HG03342 (cell line): Measurements from ENCODE around the gene CH25H.

Experiments used
- ATAC-seq: cut with Tn5 transposase; IDR thresholded peaks from one replicate; pipeline ENCODE4 v1.9.1; 2021; ENCODE audit warnings: mild to moderate bottlenecking, moderate library complexity; ENCODE audit not compliant: unreplicated experiment

The CH25H gene

DNA sequence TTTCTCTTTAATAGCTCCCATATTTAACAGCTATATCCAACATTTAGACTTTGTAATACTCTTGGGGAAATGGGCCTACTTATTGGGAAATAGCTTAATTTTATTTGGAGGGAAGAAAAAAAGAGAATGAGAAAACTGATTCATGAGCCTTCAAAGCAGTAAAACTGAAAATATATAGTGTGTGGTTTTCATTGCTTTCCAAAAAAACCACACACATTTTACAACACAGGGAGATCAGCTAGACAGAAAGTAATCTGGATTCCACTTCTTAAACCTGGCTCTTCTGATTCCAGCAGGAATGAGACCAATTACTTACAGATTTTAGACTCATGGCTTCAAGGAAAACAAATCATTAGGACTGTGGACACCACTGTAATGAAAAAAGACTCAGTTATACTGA, 48.7 kb downstream of the CH25H start:
- ATAC-seq, result no peak

DNA sequence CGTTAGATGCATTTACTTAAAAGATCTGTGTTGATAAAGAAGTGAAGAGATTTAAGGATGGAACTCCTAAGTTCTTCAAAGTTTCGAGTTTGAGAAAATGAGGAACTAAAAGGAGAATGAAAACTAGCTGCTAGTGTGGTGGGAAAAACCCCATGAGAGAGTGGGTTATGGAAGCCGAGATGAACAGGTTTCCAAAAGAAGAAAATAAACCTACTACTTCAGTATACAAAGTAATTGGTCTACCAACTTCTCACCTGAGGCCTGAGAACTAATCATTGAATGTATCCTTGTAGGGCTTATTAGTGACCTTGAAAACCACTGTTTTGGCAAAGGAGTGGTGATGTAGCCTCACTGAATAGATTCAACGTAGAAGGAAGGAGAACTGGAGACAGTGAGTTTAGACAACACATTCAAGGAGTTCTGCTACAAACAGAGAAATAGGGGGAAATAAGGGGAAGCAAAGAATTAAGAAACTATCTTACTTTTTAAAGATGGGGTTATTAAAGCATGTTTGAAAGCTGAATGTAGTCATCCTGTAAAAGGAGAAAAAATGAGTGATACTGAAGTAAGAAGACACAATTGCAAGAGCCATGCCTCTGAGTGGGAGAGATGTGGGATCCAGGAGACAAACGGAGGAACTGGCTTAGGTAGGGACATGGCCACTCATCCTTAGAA, 50.8 kb downstream of the CH25H start:
- no peak for ATAC-seq
